Nephron (organoid): Measurements from ENCODE around the gene WDR90.

Experiments used
- H3K27ac Mint-ChIP-seq, 3 experiments: 2 replicates each; pipeline ENCODE4 v1.8.0; 2020; ENCODE audit warnings: mixed read lengths in 3 of 3, mild to moderate bottlenecking in 2 of 3, moderate library complexity in 1 of 3
- H3K27me3 Mint-ChIP-seq: 2 replicates; pipeline ENCODE4 v1.8.0; 2021; ENCODE audit warnings: low read depth, mild to moderate bottlenecking, moderate library complexity, mixed read lengths
- H3K36me3 Mint-ChIP-seq: 2 replicates; pipeline ENCODE4 v1.8.0; 2020; ENCODE audit warnings: low read depth, mixed read lengths
- H3K4me1 Mint-ChIP-seq: 2 replicates; pipeline ENCODE4 v1.8.0; 2020; ENCODE audit warnings: mixed read lengths
- H3K4me3 Mint-ChIP-seq, 3 experiments: 2 replicates each; pipeline ENCODE4 v1.8.0; 2020; ENCODE audit warnings: mild to moderate bottlenecking in 3 of 3, mixed read lengths in 3 of 3, moderate library complexity in 2 of 3
- H3K9me3 Mint-ChIP-seq: 2 replicates; pipeline ENCODE4 v1.8.0; 2020; ENCODE audit warnings: mixed read lengths
- TF ChIP-seq, protein P1 (sequence below), 3 experiments: fragments of 200-600 bp; sonication (generic); IDR thresholded peaks; one replicate each; pipeline ENCODE4 v1.5.0; 2021; ENCODE audit warnings: antibody characterized with exemption in 3 of 3; ENCODE audit not compliant: unreplicated experiment in 3 of 3

Gene WDR90

DNA sequence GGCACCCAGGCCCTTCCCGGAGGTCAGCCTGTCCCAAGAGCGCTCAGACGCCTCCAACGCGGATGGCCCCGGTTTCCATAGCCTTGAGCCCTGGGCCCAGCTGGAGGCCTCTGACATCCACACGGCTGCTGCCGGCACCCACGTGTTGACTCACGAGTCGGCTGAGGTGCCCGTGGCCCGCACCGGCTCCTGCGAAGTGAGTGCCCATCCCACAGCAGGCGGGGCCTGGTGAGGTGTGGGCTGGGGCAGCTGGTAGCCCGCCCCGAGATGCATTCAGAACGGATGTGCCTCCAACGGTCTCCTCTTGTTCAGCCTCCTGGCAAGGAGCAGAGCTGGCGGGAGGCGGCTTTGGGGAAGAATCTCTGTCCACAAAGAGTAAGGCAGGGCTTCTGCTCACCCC is 2.7 kb downstream of the WDR90 start:
- no peaks in the 10 kb centered on the region for H3K27me3 Mint-ChIP-seq
- H3K9me3 Mint-ChIP-seq = no peaks in the 10 kb centered on the region
- H3K27ac Mint-ChIP-seq = no peak overlapping the region
- H3K4me3 Mint-ChIP-seq = peak overlapping the region; percentile 16 to 61 (median 20)
- TF ChIP-seq, protein P1, sequence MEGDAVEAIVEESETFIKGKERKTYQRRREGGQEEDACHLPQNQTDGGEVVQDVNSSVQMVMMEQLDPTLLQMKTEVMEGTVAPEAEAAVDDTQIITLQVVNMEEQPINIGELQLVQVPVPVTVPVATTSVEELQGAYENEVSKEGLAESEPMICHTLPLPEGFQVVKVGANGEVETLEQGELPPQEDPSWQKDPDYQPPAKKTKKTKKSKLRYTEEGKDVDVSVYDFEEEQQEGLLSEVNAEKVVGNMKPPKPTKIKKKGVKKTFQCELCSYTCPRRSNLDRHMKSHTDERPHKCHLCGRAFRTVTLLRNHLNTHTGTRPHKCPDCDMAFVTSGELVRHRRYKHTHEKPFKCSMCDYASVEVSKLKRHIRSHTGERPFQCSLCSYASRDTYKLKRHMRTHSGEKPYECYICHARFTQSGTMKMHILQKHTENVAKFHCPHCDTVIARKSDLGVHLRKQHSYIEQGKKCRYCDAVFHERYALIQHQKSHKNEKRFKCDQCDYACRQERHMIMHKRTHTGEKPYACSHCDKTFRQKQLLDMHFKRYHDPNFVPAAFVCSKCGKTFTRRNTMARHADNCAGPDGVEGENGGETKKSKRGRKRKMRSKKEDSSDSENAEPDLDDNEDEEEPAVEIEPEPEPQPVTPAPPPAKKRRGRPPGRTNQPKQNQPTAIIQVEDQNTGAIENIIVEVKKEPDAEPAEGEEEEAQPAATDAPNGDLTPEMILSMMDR (IDR thresholded peaks at IDR 0.05; ENCODE audit: unreplicated experiment in 3 of 3) = no peak
- no peaks in the 10 kb centered on the region for H3K4me1 Mint-ChIP-seq
- no peaks in the 10 kb centered on the region for H3K36me3 Mint-ChIP-seq

DNA sequence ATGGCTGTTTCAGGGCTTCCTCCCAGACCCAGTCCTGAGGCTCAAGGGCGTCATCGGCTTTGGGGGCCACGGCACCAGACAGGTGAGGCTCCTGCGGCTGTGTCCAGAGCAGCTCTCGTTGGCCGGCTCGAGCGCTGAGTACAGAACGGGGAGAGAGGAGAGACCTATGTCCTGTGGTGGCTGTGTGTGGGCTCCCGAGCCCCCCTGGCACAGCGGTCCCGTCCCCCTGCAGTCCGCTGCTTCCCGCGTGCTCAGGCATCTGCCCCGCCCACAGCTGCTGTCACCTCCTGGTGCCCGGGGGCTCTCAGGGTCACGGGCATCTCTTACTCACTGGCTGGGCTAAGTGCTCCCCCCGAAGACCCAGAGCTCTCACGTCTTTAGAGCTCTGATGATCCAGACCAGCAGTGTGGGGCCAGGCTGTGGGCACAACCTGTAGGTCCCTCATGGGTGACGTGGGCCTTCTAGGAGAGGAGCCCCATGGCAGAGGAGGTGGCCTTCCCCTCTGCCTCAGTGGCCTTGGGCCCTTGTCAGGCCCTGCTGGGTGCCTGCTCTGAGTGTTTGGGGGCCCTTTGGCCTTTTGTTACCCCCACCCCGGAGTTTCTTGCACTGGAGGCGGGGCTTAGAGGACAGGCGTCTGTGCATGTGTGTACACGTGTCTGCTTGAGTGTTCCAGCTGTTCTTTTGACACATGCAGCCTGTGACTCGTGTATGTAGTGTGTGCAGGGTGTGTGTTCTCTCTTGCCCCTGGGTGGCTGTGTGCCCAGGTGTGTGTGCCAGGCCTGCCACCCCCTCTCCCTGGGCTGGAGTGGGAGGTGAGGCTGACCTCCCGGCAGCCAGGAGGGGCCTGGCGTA is 3.5 kb downstream of the WDR90 start:
- Mint-ChIP-seq H3K4me3 (peak overlapping the region; percentile 53 to 74 (median 64)), H3K27me3 (no peaks in the 10 kb centered on the region), H3K9me3 (no peaks in the 10 kb centered on the region), H3K36me3 (no peaks in the 10 kb centered on the region), H3K27ac (no peak overlapping the region), H3K4me1 (no peaks in the 10 kb centered on the region)
- TF ChIP-seq, protein P1 (IDR thresholded peaks at IDR 0.05; ENCODE audit: unreplicated experiment in 3 of 3) = no peak

DNA sequence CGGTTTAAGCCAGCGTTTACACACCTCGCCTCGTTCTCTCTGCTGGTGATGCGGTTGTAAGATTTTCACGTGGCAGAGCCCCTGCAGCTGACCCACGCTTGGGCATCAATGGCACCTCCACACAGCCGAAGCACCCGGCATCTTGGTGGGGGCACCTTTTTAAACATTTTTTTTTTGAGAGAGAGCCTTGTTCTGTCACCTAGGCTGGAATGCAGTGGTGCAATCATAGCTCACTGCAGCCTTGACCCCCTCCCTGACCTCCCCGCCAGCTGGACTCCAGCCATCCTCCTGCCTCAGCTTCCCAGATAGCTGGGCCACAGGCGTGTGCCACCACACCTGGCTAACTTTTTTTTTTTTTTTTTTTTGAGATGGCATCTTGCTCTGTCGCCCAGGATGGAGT is 4.9 kb downstream of the WDR90 start:
- H3K27ac Mint-ChIP-seq = no peak overlapping the region
- no peaks in the 10 kb centered on the region for H3K36me3 Mint-ChIP-seq
- H3K4me1 Mint-ChIP-seq = no peaks in the 10 kb centered on the region
- H3K4me3 Mint-ChIP-seq = peak overlapping the region in 2 of 3 experiments; percentile 37 to 48
- H3K9me3 Mint-ChIP-seq = no peaks in the 10 kb centered on the region
- TF ChIP-seq, protein P1 (IDR thresholded peaks at IDR 0.05; ENCODE audit: unreplicated experiment in 3 of 3) = no peak
- H3K27me3 Mint-ChIP-seq = no peaks in the 10 kb centered on the region

DNA sequence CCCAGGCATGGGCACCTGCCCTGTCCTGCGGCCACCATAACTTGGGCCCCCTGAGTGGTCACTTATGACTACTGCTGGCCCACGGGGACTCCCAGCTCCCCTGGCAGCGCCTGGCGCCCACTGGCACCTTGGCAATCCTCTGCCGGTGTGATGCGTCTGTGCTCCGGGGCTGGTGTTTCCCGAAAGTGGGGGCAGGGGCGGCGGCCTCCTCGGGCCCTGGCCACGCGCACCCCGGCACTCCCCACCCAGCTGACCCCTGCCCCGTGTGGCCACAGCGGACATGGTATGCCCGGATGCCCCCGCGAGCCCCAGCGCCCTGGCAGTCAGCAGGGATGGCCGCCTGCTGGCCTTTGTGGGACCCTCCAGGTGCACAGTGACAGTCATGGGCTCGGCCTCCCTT is 8.3 kb downstream of the WDR90 start:
- TF ChIP-seq, protein P1 (IDR thresholded peaks at IDR 0.05; ENCODE audit: unreplicated experiment in 3 of 3) = no peak
- H3K27me3 Mint-ChIP-seq = no peaks in the 10 kb centered on the region
- H3K36me3 Mint-ChIP-seq = no peaks in the 10 kb centered on the region
- no peaks in the 10 kb centered on the region for H3K4me1 Mint-ChIP-seq
- no peak overlapping the region for H3K27ac Mint-ChIP-seq
- H3K4me3 Mint-ChIP-seq = no peak overlapping the region
- no peaks in the 10 kb centered on the region for H3K9me3 Mint-ChIP-seq

DNA sequence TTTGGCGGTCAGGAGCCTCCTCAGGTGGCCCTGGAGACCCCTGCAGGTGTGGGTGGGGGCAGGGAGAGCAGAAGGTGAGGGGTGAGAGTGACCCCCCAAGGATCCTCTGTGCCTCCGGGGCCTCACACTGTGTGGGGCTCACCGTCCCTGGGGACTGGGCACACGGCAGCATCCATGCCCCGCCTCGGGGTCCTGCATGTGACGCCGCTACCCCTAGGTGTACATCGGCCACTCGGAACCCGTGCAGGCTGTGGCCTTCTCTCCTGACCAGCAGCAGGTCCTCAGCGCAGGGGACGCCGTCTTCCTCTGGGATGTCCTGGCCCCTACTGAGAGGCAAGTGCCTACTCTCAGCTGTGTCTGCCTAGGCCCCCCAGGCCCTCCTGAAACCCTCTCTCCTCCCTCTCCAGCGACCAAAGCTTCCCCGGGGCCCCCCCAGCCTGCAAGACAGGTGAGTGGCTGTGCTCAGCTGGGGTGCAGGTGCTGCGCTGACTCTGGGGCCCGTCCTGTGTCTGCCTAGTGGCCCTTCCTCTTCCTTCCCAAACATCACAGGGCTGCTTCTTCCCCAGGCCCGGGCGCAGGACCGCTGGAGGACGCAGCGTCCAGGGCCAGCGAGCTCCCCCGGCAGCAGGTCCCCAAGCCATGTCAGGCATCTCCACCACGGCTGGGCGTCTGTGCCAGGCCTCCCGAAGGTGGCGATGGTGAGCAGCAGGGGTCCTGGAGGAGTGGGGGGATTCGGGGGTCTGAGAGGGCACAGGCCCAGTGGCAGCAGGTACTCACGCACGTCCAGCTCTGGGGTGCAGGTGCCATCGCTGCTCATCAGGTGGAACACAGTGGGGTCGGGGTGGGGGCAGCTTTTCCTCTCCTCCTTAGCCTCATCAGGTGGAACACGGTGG is 9.8 kb downstream of the WDR90 start:
- TF ChIP-seq, protein P1 (IDR thresholded peaks at IDR 0.05; ENCODE audit: unreplicated experiment in 3 of 3) = no peak
- no peak overlapping the region for H3K27ac Mint-ChIP-seq
- no peak overlapping the region for H3K4me3 Mint-ChIP-seq
- no peaks in the 10 kb centered on the region for H3K27me3 Mint-ChIP-seq
- H3K4me1 Mint-ChIP-seq = no peaks in the 10 kb centered on the region
- H3K36me3 Mint-ChIP-seq = no peaks in the 10 kb centered on the region
- H3K9me3 Mint-ChIP-seq = no peaks in the 10 kb centered on the region
